Vagina (tissue), 2 donors: ENCODE results near the gene GLYATL3.

Experiments used
- POLR2A ChIP-seq, 2 donors: fragments of 450-650 bp; IDR thresholded peaks; one replicate each; pipeline ENCODE4 v1.6.1; 2017; ENCODE audit warnings: antibody characterized with exemption in 2 of 2, mild to moderate bottlenecking in 2 of 2, moderate library complexity in 2 of 2
- POLR2AphosphoS5 ChIP-seq, 2 donors: sonication (generic); formaldehyde crosslinking; IDR thresholded peaks; one replicate each; pipeline ENCODE4 v1.9.0; 2017; ENCODE audit warnings: antibody characterized with exemption in 2 of 2, mild to moderate bottlenecking in 2 of 2, low read depth in 1 of 2; ENCODE audit not compliant: insufficient read depth in 1 of 2
- TF ChIP-seq, protein P1 (sequence below), 3 experiments: fragments of 450-650 bp in 2 of 3; fragments of 200-600 bp in 1 of 3; sonication (generic) in 1 of 3; IDR thresholded peaks; one replicate each; pipeline ENCODE4 v1.5.1; 2017 to 2019; ENCODE audit warnings: antibody characterized with exemption in 3 of 3, mild to moderate bottlenecking in 2 of 3, moderate library complexity in 2 of 3

DNA sequence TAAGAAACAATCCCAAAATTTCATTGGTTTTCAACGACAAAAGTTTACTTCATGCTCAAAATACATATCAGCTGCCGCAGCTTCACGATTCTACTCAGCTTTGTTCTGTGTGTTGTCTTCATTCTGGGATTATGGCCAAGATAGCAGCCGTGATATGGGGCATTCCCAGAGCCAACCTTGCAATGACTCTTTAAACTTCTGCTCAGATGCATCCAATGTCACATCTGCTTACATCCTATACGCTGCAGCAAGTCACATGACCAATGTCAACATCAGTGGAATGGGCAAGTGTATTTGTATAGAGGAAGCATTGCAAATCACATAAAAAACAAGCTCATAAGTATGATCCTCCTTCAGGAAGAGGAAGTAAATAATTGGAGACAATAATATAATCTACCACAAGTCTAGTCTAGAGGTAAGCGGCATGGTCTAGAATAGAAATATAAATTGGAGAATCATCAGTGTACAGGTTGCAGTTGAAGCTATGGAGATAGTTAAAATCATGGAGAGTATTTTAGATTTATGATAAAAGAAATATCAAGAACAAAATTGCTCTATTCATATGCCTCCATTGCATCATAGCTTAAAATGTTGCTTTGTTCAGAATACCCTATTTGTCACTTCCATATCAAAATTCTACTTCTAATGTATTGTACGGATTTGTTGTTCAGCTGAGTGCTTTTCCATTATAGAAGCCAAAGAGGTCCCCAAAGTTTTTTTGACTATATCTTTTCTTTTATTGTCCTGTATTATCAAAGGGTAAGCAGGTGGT lies 43.5 kb downstream of the GLYATL3 start:
- TF ChIP-seq POLR2A (IDR thresholded peaks at IDR 0.05), result no peak
- TF ChIP-seq, protein P1, sequence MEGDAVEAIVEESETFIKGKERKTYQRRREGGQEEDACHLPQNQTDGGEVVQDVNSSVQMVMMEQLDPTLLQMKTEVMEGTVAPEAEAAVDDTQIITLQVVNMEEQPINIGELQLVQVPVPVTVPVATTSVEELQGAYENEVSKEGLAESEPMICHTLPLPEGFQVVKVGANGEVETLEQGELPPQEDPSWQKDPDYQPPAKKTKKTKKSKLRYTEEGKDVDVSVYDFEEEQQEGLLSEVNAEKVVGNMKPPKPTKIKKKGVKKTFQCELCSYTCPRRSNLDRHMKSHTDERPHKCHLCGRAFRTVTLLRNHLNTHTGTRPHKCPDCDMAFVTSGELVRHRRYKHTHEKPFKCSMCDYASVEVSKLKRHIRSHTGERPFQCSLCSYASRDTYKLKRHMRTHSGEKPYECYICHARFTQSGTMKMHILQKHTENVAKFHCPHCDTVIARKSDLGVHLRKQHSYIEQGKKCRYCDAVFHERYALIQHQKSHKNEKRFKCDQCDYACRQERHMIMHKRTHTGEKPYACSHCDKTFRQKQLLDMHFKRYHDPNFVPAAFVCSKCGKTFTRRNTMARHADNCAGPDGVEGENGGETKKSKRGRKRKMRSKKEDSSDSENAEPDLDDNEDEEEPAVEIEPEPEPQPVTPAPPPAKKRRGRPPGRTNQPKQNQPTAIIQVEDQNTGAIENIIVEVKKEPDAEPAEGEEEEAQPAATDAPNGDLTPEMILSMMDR (IDR thresholded peaks at IDR 0.05), result no peak
- no peak for TF ChIP-seq POLR2AphosphoS5 (IDR thresholded peaks at IDR 0.05; ENCODE audit: insufficient read depth in 1 of 2, low read depth in 1 of 2)
